ENCODE results near the gene C1orf141.
"Not testable (repeated sequence)": the region's sequence is repeated elsewhere in the genome, so short reads cannot be mapped to it uniquely, and the experiment has no call there.

The C1orf141 gene

DNA sequence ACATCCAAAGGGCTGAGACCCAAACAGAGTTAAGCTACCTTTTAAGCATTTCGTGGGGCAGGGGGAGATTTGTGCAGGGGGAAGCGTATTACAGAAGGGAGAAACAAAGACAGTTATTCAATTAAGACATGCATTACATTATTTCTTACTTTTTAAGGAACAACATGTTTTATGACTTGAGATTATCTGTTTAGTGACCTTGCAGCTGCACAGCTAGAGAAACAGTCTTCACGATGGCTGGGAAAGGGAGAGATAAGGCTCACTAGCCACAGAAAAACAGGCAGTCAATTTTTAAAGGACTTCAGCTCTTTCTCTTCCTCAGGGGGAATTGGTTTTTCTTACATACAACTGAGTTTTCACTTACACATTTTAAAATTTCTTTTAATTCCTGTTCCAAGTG, 7.1 kb upstream of the C1orf141 start:
- not testable (repeated sequence) for FAIRE-seq

DNA sequence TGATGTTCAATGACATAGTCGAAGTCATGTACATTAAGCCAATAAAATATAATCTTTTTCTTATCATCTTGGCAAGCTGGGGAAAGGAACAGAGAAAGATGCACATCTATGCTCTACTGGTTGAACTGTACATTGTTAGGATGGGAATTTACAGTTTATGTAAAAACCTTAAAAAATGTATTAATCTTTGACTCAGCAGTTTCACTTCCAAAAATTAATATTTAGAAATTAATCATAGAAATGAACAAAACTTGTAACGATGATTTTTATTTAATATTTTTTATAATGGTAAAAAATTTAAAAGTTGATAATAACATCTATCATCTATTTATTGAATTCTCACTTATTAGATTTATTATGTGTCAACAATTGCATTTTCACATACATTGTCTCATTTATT, 5.7 kb upstream of the C1orf141 start:
- FAIRE-seq = peak; percentile 89

DNA sequence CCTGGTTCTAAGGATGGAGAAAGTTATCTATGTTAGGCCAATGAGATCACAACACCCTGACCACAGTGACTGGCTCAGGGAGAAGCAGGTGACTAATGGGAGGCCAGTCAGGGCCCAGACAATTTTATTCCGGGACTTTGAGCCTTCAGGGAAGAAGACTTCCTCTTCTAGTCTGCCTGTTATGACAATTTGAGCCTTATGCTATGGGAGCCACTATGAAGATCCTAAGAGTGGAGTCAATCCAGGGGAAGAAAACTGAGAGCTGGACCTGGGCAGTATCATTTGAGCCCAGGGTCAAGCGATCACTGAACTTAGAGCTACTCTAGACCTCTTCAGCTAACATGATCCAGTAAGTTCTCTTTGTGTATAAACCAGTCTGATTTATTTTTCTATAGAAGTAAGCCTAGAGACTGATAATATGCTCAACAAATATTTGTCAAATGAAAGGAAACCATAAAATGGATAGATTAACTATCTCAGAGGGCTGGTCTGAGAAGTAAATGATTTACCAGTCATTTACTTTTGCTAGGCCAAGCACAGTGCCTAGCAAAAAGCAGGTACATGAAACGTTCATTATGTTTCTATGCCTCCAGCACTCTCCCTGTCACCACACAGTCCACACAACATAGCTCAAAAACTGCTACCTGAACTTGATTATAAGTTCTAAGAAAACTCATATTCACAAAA, 4.2 kb upstream of the C1orf141 start:
- no peak for FAIRE-seq

DNA sequence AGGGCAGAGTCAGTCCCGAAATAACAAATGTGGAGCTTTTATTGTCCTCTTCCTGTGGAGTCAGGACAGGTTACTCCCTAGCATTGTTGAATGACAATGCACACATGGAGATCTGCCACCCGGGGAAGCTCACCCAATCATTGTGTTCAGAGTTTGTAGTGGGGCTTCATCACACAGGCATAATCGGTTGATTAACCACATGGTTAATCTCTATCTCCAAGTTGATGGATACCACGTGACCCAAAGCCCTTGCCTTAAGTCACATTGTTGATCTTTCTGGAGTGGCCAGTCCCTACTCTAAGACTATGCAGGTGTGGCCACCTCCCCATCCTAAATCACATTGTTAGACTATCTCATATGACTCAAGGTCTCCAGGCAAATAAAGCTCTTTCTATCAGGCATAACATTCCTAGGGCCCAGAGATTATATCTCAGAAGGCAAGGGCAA, 2.6 kb upstream of the C1orf141 start:
- no peak for FAIRE-seq

DNA sequence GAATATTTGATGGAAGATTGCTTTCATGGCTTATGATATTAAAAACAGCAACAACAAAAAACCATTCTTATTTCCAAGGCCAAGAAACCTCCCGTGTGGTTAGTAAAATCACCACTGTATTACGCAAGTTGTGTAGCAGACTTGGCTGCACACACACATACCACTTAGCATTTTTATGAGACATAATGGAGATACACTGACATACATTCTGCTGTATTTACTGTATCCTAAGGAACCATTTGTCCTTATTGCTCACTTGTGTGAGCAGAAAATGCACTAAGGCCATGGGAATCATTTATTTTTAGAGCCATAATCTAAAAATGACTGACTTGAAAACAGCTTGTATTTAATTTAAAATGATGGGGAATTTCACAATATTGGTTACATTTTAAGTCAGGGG, 584 bp upstream of the C1orf141 start:
- FAIRE-seq = no peak

DNA sequence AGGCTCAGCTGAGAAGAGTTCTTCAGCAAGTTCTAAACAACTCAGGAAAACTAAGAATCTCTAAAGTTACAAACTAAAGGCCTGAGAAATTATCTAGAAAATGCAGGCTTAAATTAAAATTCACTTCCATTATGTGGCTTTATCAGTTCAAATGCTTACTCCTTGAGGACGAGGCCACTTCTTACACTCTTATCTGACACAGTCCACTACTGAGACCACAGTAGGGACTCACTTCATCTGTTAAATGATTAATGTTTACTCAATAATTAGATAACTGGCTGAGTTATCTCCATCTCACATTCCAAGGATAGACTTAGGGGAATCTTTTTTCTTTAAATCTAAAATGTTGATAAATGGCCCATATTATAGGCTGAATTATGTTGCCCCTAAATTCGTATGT, 1.6 kb downstream of the C1orf141 start:
- FAIRE-seq = no peak

DNA sequence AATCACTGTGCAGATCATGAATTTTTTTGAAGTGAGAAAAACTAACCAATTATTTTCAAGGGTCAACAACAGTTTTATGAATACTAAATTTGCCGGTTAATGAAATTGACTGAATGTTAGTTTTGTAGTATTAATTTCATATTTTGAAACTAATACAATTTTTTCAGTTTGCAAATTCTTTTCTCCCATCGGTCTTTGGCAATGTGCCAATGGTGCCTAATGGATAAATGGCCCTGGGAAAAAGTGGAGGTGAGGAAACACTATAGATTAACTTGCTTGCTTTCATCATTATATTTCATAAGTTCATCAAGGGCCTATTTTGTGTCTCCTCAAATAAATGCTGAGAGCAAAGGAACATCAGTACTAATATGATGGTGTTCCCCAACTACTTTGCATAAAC, 4.1 kb downstream of the C1orf141 start:
- FAIRE-seq = no peak

DNA sequence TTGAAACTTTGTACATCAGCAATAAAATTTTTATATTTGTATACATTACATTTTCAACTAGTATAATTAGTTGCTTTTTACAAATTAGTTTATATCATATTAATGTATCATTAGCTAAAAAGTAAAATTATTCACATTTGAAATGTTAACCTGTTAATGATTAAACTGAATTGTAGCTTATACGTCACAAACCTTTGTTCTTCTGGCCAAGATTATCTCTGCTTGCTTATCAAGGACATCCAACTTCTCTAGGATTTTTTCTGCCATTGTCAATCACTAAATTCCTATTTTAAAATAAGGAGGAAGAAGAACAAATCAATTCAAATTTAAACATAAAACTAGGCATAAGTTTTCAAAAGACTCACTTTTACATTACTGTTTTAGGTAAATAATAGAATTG, 7.8 kb downstream of the C1orf141 start:
- no peak for FAIRE-seq

DNA sequence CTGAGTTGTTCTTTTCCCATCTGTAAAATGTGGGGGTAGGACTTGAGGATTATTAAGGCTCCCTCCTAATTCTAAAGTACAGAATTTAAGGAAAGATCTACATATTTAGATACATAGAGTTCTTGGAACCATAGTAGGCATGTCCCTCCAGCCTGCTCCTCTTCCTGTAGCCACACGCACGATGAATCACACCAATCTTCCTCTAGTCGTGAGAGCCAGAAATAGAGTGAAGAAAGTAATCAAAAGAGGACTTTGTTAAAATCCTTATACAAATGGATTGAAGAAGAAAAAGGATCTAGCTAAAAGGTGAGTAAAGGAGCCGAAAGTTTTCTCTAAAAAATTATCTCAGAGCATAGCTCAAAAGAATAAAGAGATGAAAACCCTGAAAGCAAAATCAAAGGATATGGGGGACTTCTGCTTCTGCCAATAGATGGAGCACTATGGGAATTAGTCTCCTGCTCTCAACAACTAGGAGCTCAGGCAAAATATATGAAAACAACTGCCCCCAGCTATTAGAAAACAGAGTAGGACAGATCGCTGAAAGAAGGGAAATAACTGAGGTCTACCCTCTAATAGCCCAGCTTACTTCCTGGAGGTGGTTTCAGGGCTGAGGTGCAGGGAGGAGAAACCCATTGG, 8.5 kb downstream of the C1orf141 start:
- no peak for FAIRE-seq

DNA sequence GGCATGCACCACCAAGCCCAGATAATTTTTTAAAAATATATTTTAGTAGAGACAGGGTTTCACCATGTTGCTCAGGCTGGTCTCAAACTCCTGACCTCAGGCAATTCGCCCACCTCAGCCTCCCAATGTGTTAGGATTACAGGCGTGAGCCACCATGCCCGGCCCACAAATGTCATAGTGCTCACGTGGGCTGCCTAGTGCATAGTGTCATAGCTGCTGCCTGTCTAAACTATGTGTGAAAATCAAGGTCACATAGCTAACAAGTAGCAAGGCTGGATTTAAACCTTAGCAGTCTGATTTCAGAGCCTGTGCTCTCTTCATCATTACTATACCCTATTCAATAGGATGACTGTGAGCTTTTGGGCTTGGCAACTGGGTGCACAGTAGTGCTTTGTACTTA, 10.3 kb downstream of the C1orf141 start:
- FAIRE-seq = no peak

DNA sequence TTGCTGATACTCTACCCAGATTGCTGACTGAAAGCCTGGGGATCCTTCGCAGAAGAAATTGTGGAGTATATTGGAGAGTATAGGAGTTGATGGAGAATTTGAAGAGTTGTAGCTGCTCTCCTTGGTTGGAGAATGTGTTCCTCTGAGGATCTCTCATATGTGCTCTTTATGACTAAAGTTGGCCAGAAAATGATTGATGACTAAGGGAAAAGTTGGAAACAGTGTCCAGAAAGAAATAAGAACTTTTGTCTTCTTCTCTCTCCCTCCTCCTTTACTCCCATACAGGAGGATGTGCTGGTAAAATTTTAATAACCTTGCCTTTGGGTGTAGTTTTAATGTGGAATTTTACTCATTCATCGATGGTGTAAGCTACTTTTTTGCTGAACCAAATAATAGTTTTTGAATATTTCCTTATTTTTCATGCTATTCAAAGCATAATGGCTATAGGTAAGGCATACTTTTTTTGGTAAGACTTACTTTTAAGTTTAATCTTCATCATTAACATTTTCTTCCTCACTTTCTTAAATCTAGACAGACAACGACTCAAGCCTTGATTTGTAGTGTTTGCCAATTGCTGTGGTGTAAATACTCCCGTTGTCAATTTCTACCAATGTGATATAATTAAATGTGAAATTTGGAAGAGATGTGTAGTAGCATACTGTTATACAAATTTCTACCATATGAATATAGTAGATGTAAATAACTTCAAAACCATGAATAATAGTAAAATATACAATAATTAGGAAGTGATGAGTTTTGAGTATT, 13.7 kb downstream of the C1orf141 start:
- no peak for FAIRE-seq

DNA sequence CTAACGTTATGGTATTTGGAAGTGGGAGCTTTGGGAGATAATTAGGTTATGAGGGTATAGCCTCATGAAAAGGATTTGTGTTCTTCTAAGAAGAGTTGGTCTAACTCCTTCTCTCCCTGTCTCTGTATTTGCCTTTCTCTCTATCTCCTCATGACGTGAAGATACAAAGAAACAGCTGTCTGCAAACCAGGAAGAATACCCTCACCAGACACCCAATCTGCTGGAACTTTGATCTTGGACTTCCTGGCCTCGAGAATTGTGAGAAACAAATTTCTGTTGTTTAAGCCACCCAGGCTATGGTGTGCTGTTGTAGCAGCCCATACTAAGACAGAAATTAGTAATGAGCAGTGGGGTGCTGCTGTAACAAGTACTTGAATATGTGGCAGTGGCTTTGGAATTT, 16.1 kb downstream of the C1orf141 start:
- no peak for FAIRE-seq

DNA sequence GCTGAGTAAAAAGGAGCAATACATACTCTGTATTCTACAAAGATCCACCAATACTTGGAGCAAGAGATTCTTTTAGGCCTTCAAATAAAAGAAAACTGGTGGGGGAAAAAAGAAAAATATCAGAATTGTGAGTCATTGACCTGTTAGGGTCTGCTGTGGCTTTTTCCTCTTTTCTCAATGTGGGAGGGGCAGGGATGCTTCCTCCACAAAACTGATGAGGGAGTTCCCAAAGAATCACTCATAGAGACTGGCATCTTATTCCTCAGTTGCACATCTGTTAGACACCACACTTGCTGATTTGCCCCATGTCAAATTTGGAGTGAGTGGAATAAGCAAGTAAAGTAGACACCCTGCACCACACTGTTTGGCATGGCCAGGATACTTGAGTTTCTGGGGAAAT, 16.6 kb downstream of the C1orf141 start:
- FAIRE-seq = no peak

DNA sequence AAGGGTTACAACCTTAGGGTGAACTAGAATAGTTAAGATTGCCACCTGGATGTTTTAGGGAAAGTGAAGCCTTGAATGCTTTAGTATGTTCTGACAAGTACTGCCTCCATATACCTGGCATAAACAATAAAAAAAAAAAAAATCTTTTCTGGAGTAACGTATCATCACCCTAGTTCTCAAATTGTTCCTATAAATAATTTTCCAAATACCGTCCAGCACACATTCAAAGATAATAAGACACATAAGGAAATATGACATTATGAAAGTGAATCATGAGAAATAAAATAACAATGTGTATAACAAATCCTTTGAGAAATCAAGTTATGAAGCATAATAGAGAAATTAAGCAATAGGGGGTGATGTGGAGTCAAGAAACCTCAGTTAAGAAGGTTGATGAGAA, 20.6 kb downstream of the C1orf141 start:
- FAIRE-seq = no peak

DNA sequence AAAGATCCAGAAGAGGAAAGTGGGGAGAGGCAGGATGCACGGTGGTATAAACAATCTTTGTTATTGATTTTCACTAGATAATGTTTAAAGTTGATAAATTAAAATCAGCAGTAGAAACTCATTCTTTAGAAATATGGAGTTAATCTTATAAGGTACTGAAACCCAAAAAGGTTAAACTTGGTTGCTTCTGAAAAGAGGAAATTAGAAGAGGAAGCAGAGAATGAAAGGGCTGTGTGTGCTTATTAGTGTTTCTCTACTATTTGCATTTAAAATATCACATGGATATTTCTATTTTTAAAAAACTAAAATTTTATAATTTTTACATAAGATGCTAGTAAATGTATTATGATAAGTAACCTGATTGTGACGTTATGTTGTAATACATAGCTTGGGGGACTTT, 24.4 kb downstream of the C1orf141 start:
- no peak for FAIRE-seq

DNA sequence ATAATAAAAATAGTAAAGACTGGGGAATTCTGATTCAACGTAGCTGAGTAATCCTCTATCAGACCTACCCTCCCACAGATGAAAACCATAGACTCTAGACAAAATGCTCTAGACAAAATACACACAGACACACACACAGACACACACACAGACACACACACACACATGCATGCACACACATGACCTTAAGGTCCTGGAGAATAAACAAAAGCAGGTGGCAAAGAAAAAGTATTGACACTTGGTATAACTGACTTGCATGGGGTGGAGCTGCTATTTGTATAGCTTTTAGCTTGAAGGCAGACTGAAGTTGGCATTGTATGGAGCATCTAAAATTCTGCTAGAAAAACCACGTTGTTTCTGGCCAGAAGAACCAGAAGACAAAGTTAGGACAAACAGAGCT, 29.3 kb downstream of the C1orf141 start:
- FAIRE-seq = no peak

DNA sequence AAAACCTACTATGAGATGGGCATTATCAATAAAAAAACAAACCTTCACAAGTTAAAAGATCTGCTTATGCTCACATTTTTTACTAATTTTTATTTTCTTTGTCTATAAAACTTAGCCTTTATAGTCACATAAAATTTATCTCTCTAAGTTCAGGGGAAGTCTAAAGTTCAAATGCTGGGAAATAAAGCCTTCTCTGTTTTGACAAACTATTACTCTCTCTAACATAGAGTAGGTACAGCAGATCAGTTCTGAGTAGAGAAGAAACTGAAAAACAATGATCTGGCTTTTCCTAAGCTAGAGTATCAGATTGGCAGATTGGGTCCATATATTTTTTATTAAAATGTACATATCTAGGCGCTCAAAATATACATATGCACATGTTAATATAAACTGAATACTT, 31.2 kb downstream of the C1orf141 start:
- no peak for FAIRE-seq

DNA sequence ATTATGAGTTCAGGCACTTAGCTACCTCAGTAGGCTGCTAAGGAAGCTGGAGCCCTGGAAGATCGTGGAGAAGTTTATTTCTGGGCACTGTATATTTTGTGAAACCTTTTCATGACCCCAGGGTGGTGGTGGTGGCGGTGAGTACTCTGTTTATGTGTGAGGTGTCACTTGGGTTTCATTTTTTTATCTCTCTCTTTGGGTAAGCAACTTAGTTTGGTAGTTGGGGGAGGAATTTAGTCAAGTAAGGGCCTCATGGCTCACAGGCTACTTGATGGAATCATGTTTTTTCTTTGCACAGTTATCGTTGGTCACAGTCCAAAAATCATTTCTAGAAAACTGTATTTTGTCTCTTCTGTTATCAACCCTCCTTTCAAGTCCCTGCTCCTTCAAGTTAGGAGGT, 33.9 kb downstream of the C1orf141 start:
- FAIRE-seq = no peak

DNA sequence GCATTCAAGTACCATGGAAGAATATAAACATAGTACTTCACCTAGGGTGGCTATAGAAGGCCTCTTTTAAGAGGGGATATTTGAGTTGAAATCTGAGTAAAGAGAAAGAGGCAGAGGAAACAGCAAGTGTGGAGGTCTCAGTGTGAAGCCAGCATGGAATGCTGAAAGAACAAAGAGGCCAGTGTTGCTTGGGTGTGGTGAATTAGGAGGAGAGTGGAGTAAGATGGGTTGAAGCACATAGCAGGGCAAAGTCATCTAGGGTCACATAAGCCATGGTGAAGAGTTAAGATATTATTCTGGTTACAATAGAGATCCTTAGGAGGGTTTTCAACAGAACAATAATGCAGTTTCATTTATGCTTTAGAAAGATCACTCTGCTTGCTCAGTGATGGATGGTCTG, 37.5 kb downstream of the C1orf141 start:
- no peak for FAIRE-seq

DNA sequence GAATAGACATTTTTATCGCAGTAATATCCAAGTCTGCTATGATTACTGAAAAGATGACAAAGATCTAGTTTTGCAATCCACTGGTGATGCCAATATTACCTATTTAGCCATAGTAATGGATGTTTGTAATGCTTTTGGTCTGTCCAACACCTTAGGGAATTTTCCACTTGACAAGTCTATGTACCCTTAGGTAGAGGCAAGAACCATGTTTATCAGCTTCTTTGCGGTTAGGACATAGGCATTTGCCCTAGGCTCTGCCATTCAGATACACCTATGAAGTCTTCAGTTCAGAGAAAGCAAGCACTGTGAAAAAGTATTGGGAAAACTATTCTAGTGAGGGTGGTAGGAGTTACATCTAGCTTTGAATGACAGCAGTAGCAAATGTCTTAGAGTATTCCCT, 40.6 kb downstream of the C1orf141 start:
- FAIRE-seq = no peak

DNA sequence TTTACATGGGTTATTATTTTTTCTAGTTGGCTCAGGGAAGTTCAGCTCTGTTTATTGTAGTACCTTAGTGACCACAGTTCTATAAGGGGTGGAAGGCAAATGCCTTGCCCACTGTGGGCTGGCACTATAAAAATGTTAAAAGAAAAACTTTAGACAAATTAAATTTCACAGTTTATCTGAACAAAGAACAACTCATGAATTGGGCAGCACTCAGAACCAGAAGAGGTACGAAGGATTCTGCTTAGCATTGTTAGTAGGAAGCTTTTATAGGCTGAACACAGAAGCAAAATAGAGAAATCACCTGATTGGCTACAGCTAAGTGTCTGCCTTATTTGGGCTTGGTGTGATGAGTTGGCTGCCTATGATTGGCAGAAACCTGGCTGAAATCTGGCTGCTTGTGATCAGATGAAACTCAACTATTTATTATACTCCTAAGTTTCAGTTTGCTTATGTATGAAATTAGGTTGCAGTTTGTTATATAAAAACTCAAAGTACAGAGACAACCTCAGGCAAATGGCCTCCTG, 45.0 kb downstream of the C1orf141 start:
- no peak for FAIRE-seq

DNA sequence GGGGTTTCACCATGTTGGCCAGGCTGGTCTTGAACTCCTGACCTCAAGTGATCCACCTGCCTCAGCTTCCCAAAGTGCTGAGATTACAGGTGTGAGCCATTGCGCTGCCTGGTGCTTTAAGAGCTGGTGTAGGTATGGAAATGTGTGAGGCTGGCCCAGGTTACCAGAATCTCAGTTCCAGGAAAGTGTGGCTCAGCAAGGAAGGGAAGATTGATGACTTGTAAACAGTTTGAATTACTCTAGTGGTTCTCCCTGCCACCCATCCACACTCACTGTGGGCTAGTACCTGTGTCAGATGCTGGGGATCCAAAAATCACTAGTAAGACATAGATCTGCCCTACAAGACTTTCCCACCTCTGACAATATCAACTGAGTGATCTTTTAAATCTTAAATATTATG, 46.3 kb downstream of the C1orf141 start:
- no peak for FAIRE-seq

DNA sequence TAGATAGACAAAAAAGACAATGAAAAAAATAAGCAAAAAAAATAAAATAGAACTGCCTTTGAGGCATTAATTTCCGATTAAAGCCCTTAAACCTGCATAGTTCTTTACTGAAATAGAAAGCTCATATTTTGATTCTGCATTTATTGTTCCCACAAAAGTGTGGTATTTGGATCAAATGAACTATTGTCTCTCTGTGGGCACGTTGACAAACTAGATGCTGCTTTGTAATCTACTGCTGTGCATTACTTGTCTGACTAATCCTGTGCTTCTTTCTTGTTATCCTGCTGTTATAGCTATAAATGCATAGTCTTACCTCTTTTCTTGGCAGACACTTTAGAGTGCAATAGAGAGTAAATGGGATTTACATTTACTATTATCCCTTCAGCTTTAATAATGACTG, 49.4 kb downstream of the C1orf141 start:
- FAIRE-seq = no peak

DNA sequence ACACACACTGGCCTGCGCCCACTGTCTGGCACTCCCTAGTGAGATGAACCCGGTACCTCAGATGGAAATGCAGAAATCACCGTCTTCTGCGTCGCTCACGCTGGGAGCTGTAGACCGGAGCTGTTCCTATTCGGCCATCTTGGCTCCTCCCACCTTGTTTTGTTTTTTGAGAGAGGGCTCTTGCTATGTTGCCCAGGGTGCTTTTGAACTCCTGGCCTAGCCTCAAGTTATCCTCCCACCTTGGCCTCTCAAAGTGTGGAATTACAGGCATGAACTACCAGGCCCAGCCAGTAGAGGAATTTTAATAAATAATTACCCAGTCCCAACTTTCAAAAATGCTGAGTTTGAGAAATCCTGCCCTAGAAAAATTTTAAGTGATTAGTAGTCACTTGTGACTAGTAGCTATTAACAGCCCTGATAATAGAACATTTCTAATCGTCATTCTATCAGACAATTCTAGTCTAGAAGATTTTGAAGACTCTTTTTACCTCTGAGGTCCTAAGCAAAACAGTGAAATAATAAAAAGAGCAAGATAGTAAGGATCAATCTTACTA, 49.9 kb downstream of the C1orf141 start:
- no peak for FAIRE-seq
